ENCODE measurements around the gene ARHGAP19.

GRCh38 chr10:97297556-97298222, 5.3 kb upstream of the ARHGAP19 start:
- TF ChIP-seq CTCF (conservative IDR thresholded peaks at IDR 0.05; ENCODE audit: low read depth, low read length) = no peak
- TF ChIP-seq EZH2 (IDR thresholded peaks at IDR 0.05; ENCODE audit: borderline replicate concordance, low read depth, low read length, poor library complexity, severe bottlenecking) = no peak

Measured in A673 (cell line).